Stimulated activated effector memory CD8-positive, alpha-beta T cell treated with anti-CD3 and anti-CD28 coated beads, Interleukin-12 subunit alpha, Interleukin-12 subunit beta, amount 100 ng/mL, for 72 hours (primary cell): ENCODE data around the gene HSPB1.
A peak's percentile ranks its signal among the peaks of the same experiment; 100 is the strongest.
"Not testable (repeated sequence)": the region's sequence is repeated elsewhere in the genome, so short reads cannot be mapped to it uniquely, and the experiment has no call there.

Source experiments
- ATAC-seq: fragments of 150-1000 bp; cut with Tn5 transposase; 2 replicates; pipeline ENCODE4 v1.10.0; 2021
- DNase-seq, 2 donors: peaks; one replicate each; pipeline ENCODE4 v3.0.0; 2021 to 2022; ENCODE audit warnings: low spot score in 2 of 2
- H3K27ac Mint-ChIP-seq: one replicate; pipeline ENCODE4 v1.8.0; 2022; ENCODE audit warnings: mild to moderate bottlenecking, mixed read lengths
- H3K36me3 Mint-ChIP-seq: one replicate; pipeline ENCODE4 v1.8.0; 2022; ENCODE audit warnings: mild to moderate bottlenecking, mixed read lengths
- H3K4me1 Mint-ChIP-seq: one replicate; pipeline ENCODE4 v1.8.0; 2022; ENCODE audit warnings: mixed read lengths
- H3K4me3 Mint-ChIP-seq: one replicate; pipeline ENCODE4 v1.8.0; 2022; ENCODE audit warnings: mild to moderate bottlenecking, mixed read lengths
- H3K9me3 Mint-ChIP-seq: one replicate; pipeline ENCODE4 v1.8.0; 2022; ENCODE audit warnings: mixed read lengths

Gene HSPB1

DNA sequence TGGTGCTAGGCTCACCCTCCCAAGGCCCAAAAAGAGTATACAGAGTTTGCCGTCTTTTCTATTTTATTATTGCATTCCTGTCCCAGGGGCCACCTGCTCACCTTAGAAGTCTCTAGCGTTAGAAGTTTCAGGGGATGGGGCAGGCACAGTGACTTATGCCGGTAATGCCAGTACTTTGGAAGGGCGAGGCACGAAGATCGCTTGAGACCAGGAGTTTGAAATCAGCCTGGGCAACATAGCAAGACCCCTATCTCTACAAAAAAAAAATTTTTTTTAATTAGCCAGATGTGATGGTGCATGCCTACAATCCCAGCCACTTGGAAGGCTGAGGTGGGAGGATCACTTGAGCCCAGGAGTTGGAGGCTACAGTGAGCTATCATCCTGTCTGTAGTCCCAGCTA lies 30.3 kb upstream of the HSPB1 start:
- Mint-ChIP-seq H3K4me3 (no peak overlapping the region), H3K27ac (no peak overlapping the region), H3K36me3 (no peaks in the 10 kb centered on the region), H3K9me3 (no peaks in the 10 kb centered on the region), H3K4me1 (peaks cover 24% of the 10 kb centered on the region)
- ATAC-seq (no peak), DNase-seq (no peak)

DNA sequence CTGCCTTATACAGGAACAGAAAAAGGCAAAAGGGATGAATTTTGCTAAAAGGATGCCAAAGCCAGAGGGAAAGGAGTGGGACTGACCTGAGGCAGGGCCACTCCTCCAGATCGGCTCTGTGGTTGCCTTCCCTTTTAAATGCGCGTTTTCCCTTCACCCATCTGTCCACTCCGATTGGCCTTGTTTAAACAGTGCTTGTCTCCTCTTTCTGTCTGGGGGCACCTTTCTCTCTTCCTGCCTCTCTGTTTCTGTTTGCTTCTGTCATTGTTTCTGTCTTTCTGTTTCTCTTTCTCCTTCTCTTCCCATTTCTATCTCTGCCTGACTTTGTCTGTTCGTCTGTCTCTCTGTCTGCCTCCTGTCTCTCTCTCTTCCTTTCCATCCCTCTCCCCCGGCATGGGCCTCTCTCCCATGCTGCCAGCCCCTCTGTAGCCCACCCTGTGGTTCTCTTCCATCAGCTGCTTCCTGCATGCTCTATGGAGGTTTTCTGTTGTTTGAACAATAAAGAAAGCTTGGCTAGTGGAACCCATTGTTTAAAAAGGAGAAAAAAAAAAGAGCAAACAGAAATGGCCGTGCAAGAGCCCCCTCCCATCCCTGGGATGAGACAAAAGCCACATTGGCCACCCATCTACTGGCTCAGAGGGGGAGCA lies 29.5 kb upstream of the HSPB1 start:
- Mint-ChIP-seq H3K9me3 (no peaks in the 10 kb centered on the region), H3K36me3 (no peaks in the 10 kb centered on the region), H3K4me1 (peaks cover 21% of the 10 kb centered on the region), H3K4me3 (peak overlapping the region; percentile 0), H3K27ac (no peak overlapping the region)
- DNase-seq (no peak), ATAC-seq (no peak)

DNA sequence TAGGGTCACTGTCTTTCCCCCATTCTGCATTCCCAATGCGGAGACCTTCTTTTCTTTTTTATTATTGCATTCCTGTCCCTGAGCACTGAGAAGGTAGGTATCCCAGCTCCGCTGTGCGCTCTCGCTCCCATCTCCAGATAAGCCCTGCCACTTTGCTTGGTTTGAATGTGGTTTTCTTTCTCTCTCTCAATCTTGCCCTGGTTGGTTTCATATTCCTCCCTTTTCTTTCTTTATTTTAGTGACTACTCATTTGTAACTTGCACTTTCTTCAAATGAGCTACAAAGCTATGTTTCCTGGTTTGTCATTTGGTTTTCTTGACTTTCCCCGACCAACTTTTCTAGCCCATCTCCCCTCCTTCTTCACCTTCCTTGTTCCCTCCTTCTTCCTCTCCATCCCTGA lies 29.0 kb upstream of the HSPB1 start:
- H3K4me3 Mint-ChIP-seq: peak overlapping the region; percentile 0
- ATAC-seq (peak; percentile 14), DNase-seq (no peak)
- no peaks in the 10 kb centered on the region for H3K9me3 Mint-ChIP-seq
- H3K4me1 Mint-ChIP-seq: peaks cover 15% of the 10 kb centered on the region
- H3K27ac Mint-ChIP-seq: no peak overlapping the region
- no peaks in the 10 kb centered on the region for H3K36me3 Mint-ChIP-seq

DNA sequence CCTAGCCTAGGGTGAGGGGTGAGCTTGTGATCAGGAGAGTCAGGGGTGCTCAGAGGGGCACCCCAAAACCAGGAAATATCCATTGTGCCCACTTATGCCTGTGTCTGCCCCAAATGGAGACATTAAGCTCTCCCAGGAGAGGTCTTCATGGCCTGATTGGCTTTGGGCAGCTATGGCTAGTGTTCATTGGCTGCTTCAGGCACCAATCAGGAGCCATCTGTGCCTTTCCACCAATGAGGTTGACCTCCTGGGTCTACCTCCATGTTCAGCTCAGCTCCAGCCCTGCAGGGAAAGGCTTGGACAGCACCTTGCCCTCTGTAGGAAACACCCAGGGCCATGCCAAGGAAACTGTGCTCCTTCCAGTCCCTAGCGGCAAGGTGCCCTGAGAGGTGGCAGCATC lies 23.9 kb upstream of the HSPB1 start:
- Mint-ChIP-seq H3K36me3 (no peaks in the 10 kb centered on the region), H3K9me3 (no peaks in the 10 kb centered on the region), H3K4me3 (no peak overlapping the region), H3K27ac (no peak overlapping the region), H3K4me1 (peaks cover 25% of the 10 kb centered on the region)
- no peak for DNase-seq
- no peak for ATAC-seq

DNA sequence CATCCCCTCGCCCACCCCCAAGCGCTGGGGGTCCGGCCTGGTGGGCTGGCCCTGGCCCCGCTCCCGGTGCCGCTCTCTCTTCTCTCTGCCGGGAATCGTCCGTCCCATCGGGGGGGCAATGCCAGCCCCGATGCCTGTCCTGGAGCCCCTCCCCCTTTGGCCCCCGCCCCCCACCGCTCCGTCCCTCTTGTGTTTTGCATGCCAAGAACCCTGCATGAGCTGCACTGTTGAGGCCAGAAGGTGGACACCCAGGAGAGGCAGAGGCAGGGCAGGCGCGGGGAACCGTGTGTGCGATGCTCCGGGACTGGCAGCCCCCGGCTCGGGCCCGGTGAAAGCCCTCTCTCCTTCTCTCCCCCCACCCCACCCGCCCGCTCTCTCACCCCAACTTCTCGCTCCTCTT lies 22.1 kb upstream of the HSPB1 start:
- Mint-ChIP-seq H3K27ac (peak overlapping the region; percentile 57), H3K36me3 (no peaks in the 10 kb centered on the region), H3K4me1 (peaks cover 23% of the 10 kb centered on the region), H3K9me3 (no peaks in the 10 kb centered on the region), H3K4me3 (peak overlapping the region; percentile 73)
- ATAC-seq (no peak), DNase-seq (no peak)

DNA sequence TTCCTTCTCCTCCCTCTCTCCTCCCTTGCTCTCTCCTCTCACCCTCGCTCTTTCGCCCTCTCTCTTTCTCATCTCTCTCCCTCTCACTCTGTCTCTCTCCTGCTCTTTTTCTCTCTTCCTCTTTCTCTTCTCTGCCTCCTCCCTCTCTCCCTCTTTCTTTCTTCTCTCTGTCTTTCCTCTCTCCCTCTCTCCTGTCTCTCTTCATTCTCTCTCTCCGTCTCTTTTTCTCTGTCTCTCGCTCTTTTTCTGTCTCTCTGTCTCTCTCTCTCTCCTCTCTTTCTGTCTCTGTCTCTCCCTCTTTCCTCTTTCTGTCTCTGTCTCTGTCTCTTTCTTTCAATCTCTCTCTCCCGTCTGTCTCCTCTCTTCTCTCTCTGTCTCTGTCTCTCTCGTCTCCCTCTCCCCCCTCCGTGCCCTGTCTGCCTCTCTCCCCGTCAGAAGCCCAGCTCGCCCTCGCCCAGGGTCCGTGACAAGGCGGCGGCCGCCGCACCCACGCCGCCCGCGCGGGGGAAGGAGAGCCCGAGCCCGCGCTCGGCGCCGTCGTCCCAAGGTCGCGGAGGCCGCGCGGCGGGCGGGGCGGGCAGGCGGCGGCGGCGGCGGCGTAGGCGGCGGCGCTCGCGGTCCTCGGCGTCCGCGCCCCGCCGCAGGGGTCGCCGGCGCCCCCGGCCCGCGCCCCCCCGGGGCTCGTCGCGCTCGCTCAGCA lies 21.3 kb upstream of the HSPB1 start:
- Mint-ChIP-seq H3K4me1 (peaks cover 23% of the 10 kb centered on the region), H3K36me3 (no peaks in the 10 kb centered on the region), H3K4me3 (peak overlapping the region; percentile 73), H3K27ac (peak overlapping the region; percentile 57), H3K9me3 (no peaks in the 10 kb centered on the region)
- no peak for DNase-seq
- ATAC-seq: peak; percentile 51

DNA sequence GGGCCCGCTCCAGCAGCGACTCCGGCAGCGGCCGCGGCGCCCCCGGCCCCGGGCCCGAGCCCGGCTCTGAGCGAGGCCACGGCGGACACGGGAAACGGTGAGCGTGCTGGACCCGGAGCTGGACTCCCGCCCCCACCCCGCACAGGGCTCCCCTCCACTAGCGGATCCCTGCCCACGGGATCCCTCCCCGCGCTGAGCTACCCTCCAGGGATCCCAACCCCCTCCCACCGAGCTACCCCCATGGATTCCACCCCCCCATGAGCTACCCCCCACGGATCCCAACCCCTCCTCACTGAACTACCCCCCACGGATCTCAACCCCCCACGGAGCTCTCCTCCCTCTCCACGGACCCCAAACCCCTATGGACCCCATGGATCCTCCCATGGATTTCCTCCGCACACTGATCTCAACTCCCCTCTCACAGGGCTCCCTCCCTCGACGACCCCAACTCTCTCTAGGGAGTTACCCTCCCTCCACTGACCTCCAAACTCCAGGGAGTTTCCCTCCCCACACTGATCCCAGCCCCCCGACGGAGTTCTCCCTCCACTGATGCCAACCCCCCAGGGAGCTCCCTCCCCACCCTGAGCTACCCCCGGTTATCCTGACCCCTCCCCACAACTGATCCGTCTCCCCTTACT lies 20.6 kb upstream of the HSPB1 start:
- Mint-ChIP-seq H3K36me3 (no peaks in the 10 kb centered on the region), H3K4me1 (peaks cover 23% of the 10 kb centered on the region), H3K27ac (no peak overlapping the region), H3K9me3 (no peaks in the 10 kb centered on the region), H3K4me3 (peak overlapping the region; percentile 73)
- DNase-seq (no peak), ATAC-seq (no peak)

DNA sequence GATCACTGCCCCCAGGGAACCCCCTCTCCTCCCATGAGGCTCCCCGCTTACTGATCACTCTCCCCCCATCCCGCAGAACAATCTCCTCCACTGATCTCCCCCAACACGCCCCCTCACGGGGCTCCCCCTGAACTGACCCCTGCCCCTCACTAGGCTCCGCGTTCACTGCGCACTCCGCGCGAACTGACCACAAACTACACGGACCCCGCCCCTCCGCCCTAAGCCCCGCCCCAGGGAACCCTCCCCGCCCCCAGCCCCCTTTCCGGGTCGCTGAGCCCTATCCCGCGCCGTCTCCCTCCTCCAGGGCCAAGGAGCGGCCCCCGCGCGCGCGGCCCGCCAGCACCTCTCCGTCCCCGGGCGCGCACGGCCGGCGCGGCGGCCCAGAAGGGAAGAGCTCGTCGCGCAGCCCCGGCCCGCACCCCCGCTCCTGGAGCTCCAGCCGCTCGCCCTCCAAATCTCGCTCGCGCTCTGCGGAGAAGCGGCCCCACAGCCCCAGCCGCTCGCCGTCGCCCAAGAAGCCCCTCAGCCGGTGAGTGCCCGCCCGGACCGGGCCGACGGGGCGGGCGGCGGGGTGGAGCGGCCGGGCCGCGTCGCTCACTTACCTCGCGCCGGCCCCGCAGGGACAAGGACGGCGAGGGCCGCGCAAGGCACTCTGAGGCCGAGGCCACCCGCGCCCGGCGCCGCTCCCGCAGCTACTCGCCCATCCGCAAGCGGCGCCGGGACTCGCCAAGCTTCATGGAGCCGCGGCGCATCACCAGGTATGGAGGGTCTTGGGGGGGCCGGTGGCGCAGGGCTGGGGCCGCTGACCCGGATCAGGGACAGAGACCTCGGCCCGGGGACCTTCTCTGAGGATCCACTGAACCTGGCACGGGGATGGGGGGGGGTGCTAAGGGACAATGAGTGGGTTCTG lies 19.9 kb upstream of the HSPB1 start:
- no peak for DNase-seq
- peak; percentile 6 for ATAC-seq

DNA sequence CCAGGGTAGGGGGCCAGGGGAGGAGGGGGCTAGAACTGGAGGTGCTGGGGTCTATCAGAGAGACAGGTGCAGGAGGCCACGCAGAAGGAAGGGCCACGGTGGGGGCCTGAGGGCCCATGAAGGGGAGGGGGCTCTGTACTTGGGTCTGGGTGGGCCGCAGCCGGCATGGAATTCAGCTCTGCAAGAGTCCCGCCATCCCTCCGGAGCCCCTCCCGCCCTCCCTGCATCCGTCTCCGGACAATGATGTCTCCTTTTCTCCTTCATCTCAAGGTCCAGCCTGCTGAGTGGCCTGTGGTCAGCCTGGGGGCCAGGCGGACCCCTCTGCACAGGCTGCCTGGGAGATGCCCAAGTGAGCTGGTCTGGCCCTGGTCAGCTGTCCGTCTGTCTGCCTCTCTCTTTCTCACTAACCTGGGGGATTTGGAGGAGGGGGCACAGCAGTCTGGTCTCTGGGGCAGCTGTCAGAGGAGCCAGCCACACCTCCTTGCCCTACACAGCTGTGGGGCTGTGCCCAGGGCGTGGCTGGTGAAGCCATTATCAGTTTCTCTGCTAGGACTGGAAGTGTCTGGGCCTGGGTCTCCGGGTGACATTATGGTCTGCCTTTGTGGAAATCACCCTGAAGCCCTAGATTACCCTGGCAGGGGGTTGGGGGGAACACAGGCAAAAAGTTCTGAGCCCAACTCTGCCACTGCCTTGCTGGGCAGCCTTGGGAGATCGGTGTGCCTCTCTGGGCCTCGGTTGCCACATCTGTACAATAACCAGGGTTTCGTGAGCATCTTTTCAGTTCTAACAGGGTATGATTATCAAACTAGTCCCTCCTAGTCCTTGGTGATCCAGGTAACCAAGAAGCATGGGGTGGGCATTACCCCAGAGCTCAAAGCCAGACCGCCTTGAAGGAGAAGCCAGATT lies 19.0 kb upstream of the HSPB1 start:
- Mint-ChIP-seq H3K4me1 (peaks cover 23% of the 10 kb centered on the region), H3K36me3 (no peaks in the 10 kb centered on the region), H3K4me3 (peak overlapping the region; percentile 51), H3K27ac (no peak overlapping the region), H3K9me3 (no peaks in the 10 kb centered on the region)
- no peak for DNase-seq
- no peak for ATAC-seq

More for the DNA sequence above, 19.9 kb upstream of the HSPB1 start:
- no peaks in the 10 kb centered on the region for H3K9me3 Mint-ChIP-seq
- peak overlapping the region; percentile 73 for H3K4me3 Mint-ChIP-seq
- peaks cover 23% of the 10 kb centered on the region for H3K4me1 Mint-ChIP-seq
- no peaks in the 10 kb centered on the region for H3K36me3 Mint-ChIP-seq
- no peak overlapping the region for H3K27ac Mint-ChIP-seq

DNA sequence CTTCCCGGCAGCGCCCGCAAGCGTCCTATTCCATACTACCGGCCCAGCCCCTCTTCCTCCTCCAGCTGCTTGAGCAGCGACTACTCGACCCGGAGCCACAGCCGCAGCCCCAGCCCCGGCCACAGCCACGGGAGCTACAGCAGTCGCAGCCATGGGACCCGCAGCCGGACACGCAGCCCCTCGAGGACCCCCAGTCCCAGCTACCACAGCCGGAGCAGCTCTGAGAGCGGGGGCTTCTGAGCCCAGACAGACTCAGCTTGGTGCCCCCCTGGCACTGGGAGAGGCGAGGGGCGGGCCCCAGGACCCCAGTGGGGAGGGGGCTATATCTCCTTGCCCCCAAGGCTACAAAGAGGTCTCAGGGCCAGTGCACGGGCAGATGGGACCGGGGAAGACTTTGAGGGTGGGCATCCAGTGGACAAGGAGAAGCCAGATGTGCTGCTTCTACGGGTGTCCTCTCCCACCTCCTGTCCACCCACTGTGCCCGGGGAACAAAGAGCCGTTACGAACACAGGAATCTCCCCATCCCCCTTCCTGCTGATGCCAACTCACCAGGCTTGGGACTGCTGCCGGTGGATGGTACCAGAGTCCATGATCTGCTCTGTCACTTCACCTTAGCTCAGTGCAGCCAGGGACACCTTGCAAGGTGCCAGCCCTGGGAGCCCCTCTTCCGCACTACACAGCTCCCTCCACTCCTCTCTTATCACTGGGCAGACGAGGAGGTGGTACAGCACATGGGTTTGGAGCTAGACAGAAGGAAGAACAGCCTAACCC lies 16.7 kb upstream of the HSPB1 start:
- Mint-ChIP-seq H3K27ac (no peak overlapping the region), H3K4me3 (no peak overlapping the region), H3K36me3 (no peaks in the 10 kb centered on the region), H3K4me1 (peaks cover 19% of the 10 kb centered on the region), H3K9me3 (no peaks in the 10 kb centered on the region)
- ATAC-seq (no peak), DNase-seq (no peak)

DNA sequence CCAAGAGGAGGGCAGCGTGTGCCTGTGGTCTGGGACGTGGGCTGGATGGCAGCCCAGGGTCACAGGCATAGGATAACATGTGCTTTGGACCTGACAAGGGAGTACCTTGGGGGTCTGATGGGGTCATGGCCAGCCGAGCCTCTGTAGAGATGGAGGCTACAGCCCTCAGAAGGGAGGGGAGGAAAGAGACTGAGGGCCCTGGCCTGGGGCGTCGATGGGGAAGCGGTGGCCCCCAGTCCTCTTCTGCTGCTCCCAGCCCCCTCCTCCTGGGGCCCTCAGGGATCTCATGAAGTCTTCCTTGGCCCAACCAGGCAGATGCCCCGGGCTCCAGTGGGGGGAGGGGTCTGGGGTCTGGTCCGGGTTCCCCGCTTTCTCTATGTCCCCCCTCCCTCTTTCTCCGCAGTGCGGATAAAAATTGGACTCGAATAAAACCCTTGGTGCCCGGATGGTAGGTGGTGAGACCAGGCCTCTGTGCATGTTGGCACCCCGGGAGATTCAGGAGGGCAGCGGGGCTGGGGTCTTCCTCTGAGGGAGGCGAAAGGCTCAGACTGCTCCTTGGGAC lies 15.6 kb upstream of the HSPB1 start:
- Mint-ChIP-seq H3K4me1 (peaks cover 20% of the 10 kb centered on the region), H3K36me3 (no peaks in the 10 kb centered on the region), H3K27ac (no peak overlapping the region), H3K9me3 (no peaks in the 10 kb centered on the region), H3K4me3 (no peak overlapping the region)
- no peak for ATAC-seq
- DNase-seq: no peak

DNA sequence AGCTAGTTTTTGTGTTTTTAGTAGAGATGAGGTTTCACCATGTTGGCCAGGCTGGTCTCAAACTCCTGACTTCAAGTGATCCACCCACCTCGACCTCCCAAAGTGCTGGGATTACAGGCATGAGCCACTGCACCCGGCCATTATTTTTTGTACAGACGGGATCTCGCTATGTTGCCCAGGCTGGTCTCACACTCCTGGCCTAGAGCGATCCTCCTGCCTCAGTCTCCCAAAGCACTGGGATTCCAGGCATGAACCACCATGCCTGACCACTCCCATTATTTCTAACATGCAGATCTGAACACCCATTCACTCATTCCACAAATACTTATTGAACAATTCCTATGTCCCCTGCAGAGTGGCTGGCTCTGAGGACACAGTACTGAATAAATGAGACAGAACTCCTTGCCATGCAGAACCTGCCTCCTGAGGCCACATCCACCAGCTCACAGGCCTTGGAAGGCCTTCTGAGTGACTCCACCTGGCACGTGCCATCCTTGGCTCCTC lies 11.6 kb upstream of the HSPB1 start:
- H3K4me1 Mint-ChIP-seq: peaks cover 11% of the 10 kb centered on the region
- peak overlapping the region; percentile 90 for H3K27ac Mint-ChIP-seq
- not testable (repeated sequence) for ATAC-seq, H3K9me3 Mint-ChIP-seq, DNase-seq, H3K36me3 Mint-ChIP-seq
- H3K4me3 Mint-ChIP-seq: peak overlapping the region; percentile 48

DNA sequence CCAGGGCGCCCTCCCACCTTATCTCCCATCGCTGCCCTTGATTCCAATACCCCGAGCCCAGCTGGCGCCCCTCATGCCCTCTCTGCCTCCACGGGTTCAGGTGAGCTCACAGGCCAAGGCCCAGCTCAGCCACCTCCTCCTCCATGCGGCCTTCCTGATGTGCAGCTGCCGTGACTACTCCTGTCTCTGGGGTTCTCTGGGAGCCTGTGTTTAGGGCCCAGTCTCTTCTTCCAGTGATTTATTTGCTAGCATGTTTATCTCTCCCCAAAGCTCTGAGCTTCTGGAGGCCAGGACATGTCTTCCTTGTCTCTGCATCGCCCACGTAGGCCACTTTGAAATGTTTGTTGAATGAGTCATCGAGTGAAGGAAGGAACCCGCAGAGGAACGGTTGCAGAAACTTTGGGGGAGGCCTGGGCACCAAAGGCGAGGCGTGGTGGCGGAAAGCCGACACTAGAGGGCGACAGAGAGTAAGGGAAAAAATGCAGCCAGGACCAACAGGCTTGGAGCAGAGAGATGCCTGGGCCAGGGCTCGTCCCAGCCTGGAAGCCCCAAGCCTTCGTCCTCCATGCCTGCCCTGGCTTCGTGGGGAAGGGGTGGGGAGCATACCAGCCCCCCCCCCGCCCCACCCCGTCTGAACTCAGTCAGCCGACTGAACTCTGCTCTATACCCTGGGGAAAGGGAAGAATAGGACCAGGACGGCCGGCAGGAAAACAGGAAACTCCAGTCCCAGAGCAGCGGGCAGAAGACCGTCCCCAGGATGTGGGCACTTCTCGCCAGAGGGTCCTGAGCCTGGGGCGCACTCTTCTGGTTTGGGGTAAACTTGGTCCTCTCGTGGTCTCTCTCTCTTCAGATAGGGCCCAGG lies 10.9 kb upstream of the HSPB1 start:
- H3K36me3 Mint-ChIP-seq: no peaks in the 10 kb centered on the region
- peaks cover 14% of the 10 kb centered on the region for H3K4me1 Mint-ChIP-seq
- peak overlapping the region; percentile 90 for H3K27ac Mint-ChIP-seq
- no peaks in the 10 kb centered on the region for H3K9me3 Mint-ChIP-seq
- ATAC-seq (peak; percentile 92), DNase-seq (peak; percentile 97 to 98)
- peak overlapping the region; percentile 48 for H3K4me3 Mint-ChIP-seq
